Neural cell (in vitro differentiated cells): ENCODE measurements around the gene CFC1. TPM values are rescaled to one million over a fixed set of nuclear protein-coding genes. Genes with fewer than 3 reads are reported as not detected.
"Not testable (repeated sequence)": the region's sequence is repeated elsewhere in the genome, so short reads cannot be mapped to it uniquely, and the experiment has no call there.

Experiments
- H2AFZ ChIP-seq: fragments of 200-600, 300-800 bp; sonication (generic), shearing (Covaris generic); 2 replicates; pipeline ENCODE4 v1.6.0; 2014; ENCODE audit warnings: low read depth, mild to moderate bottlenecking, antibody characterized with exemption, low read length, moderate library complexity
- H3F3A ChIP-seq: fragments of 200-600 bp; shearing (Covaris generic); 2 replicates; pipeline ENCODE4 v1.6.1; 2016; ENCODE audit warnings: mild to moderate bottlenecking, moderate library complexity, mixed read lengths, antibody characterized with exemption, low read length; ENCODE audit not compliant: insufficient read depth, poor library complexity, severe bottlenecking
- H3K27ac ChIP-seq: fragments of 200-600, 300-800 bp; sonication (generic), shearing (Covaris generic); 2 replicates; pipeline ENCODE4 v1.5.1; 2014; ENCODE audit warnings: mild to moderate bottlenecking, low read length, moderate library complexity
- H3K27me3 ChIP-seq: fragments of 300-800, 200-600 bp; sonication (generic), shearing (Covaris generic); 2 replicates; pipeline ENCODE4 v1.6.0; 2014; ENCODE audit warnings: mild to moderate bottlenecking, low read depth, low read length, moderate library complexity; ENCODE audit not compliant: insufficient read depth
- H3K36me3 ChIP-seq: fragments of 300-800, 200-600 bp; sonication (generic), shearing (Covaris generic); 2 replicates; pipeline ENCODE4 v1.5.1; 2014; ENCODE audit warnings: mild to moderate bottlenecking, antibody characterized with exemption, low read length, moderate library complexity; ENCODE audit not compliant: insufficient read depth
- H3K4me2 ChIP-seq: fragments of 300-800, 200-600 bp; sonication (generic), shearing (Covaris generic); 2 replicates; pipeline ENCODE4 v1.6.0; 2014; ENCODE audit warnings: mild to moderate bottlenecking, low read length
- H3K4me3 ChIP-seq: fragments of 300-800, 200-600 bp; sonication (generic), shearing (Covaris generic); 2 replicates; pipeline ENCODE4 v1.5.1; 2014; ENCODE audit warnings: mild to moderate bottlenecking, low read length, moderate library complexity
- H3K79me2 ChIP-seq: fragments of 200-600 bp; shearing (Covaris generic); replicated peaks from 2 replicates; pipeline ENCODE4 v1.6.0; 2014; ENCODE audit warnings: mild to moderate bottlenecking, low read length, moderate library complexity; ENCODE audit not compliant: insufficient read depth
- H3K9ac ChIP-seq: fragments of 300-800, 200-600 bp; sonication (generic), shearing (Covaris generic); 2 replicates; pipeline ENCODE4 v1.6.1; 2016; ENCODE audit warnings: mild to moderate bottlenecking, low read length, mixed read lengths
- H3K9me2 ChIP-seq: fragments of 200-600 bp; shearing (Covaris generic); 2 replicates; pipeline ENCODE4 v1.6.1; 2016; ENCODE audit warnings: mild to moderate bottlenecking, low read length, mixed read lengths; ENCODE audit not compliant: insufficient read depth
- H3K9me3 ChIP-seq: fragments of 200-600, 300-800 bp; sonication (generic), shearing (Covaris generic); 2 replicates; pipeline ENCODE4 v1.6.1; 2016; ENCODE audit warnings: mild to moderate bottlenecking, mixed run types, low read length, moderate library complexity, mixed read lengths
- H4K20me1 ChIP-seq: fragments of 200-600 bp; shearing (Covaris generic); 2 replicates; pipeline ENCODE4 v1.6.1; 2016; ENCODE audit warnings: mild to moderate bottlenecking, mixed run types; ENCODE audit not compliant: insufficient read depth
- polyA plus RNA-seq: library from polyadenylated mRNA; depleted of rRNA; stranded (reverse); fragments of >200 nt; gene quantifications from 2 replicates; pipeline ENCODE4 v1.2.3, GENCODE V29; 2014

CFC1 gene
- polyA plus RNA-seq, 1 donor from 2014 or later: 22.4 TPM

DNA sequence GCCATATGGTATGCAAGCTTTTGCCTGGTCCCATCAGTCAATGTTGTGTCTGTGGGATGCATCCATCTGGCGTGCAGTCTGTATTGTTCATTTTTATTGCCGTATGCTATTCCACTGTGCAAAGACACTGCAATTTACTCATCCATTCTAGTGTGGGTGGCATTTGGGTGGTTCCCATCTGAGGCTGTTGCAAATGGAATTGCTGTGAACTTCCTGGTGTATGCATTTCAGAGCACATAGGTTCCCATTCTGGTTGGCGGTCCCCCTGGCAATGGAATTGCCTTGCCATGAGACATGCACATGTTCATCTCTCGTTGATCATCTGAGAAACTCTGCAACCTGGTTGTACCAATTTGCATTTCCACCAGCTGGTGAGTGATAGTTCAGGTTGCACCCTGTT is 21.8 kb downstream of the CFC1 start:
- not testable (repeated sequence) for H3F3A ChIP-seq, H3K79me2 ChIP-seq, H3K9me3 ChIP-seq, H3K27me3 ChIP-seq, H3K4me3 ChIP-seq, H4K20me1 ChIP-seq, H2AFZ ChIP-seq, H3K36me3 ChIP-seq, H3K4me2 ChIP-seq, H3K27ac ChIP-seq, H3K9ac ChIP-seq, H3K9me2 ChIP-seq

DNA sequence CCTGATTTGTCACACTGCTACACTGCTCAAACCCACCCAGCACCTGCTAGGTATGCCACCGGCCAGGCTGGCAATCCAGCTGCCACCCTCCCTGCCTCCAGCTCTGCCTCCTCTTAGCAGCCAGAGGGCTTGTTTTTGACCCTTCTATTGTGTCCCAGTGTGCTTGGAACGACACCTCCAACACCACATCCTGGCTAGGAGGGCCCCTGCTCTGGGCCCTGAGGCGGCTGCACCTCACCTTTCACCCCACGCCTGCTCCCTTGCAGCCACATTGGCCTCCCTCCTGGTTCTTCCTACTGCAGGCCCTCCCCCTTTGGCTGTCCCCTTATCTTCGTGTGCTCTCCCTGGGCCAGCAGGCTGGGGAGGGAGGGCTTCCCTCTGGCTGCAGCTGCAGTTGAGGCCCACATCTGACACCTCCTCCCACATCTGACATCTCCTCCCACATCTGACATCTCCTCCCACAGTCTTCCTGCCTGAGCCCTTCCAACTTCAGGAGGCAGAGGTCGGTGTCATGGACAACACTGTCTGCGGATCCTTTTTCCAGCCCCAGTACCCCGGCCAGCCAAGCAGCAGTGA is 23.1 kb downstream of the CFC1 start:
- not testable (repeated sequence) for H4K20me1 ChIP-seq, H3K4me3 ChIP-seq, H3F3A ChIP-seq, H3K9ac ChIP-seq, H3K27me3 ChIP-seq, H2AFZ ChIP-seq, H3K9me2 ChIP-seq, H3K79me2 ChIP-seq, H3K36me3 ChIP-seq, H3K27ac ChIP-seq, H3K4me2 ChIP-seq, H3K9me3 ChIP-seq

DNA sequence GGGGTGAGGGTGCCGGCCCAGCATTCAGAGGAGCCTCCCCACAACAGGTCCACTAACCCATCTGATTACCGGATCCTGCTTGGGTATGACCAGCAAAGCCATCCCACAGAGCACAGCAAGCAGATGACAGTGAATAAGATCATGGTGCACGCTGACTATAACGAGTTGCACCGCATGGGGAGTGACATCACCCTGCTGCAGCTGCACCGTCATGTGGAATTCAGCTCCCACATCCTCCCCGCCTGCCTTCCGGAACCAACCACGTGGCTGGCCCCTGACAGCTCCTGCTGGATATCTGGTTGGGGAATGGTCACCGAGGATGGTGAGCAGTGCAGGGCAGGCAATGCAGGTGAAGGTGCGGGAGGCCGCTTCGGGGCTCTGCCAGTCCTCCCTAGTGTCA is 25.1 kb downstream of the CFC1 start:
- H3K9ac ChIP-seq, H3K36me3 ChIP-seq, H3K27me3 ChIP-seq, H4K20me1 ChIP-seq, H3K4me2 ChIP-seq, H2AFZ ChIP-seq, H3K79me2 ChIP-seq, H3K4me3 ChIP-seq, H3K9me2 ChIP-seq, H3K9me3 ChIP-seq, H3F3A ChIP-seq, H3K27ac ChIP-seq: not testable (repeated sequence)

DNA sequence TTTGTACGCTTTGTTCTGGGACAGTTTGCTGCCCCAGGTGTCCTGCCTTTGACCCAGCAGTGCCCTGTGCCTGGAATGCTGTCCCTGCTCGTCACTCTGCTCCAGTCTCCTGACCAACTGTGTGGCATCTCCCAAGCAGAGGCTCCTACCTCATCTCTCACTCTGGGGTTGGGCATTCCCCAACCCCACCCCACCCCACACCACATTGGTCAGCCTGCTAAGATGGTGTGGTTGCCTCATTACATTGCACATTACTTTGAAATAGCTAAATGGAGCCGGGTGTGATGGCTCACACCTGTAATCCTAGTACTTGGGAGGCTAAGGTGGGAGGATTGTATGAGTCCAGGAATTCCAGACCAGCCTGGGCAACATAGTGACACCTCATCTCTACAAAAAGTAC is 27.4 kb downstream of the CFC1 start:
- not testable (repeated sequence) for H3K27me3 ChIP-seq, H3K79me2 ChIP-seq, H3F3A ChIP-seq, H3K4me2 ChIP-seq, H4K20me1 ChIP-seq, H3K36me3 ChIP-seq, H3K9ac ChIP-seq, H2AFZ ChIP-seq, H3K9me2 ChIP-seq, H3K9me3 ChIP-seq, H3K27ac ChIP-seq, H3K4me3 ChIP-seq

DNA sequence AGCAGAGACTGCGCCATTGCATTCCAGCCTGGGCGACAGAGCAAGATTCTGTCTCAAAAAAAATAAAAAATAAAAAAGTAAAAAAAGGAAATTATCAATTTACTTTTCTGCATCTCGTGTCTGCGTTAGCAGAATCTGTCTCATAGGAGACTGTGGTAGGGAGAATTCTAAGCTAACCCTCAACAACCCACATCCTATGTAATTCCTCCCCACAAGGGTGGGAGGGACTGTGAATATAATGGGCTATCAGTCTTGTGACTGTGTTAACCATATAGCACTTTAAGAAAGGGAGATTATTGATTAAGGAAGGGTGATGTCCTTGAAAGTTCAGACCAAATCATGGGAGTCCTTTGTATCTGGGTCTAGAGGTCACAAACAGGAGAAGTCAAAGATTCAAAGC is 33.2 kb downstream of the CFC1 start:
- H2AFZ ChIP-seq, H3K9me3 ChIP-seq, H3K27ac ChIP-seq, H3K27me3 ChIP-seq, H3K9ac ChIP-seq, H3K36me3 ChIP-seq, H3K9me2 ChIP-seq, H3K79me2 ChIP-seq, H4K20me1 ChIP-seq, H3K4me2 ChIP-seq, H3F3A ChIP-seq, H3K4me3 ChIP-seq: not testable (repeated sequence)

DNA sequence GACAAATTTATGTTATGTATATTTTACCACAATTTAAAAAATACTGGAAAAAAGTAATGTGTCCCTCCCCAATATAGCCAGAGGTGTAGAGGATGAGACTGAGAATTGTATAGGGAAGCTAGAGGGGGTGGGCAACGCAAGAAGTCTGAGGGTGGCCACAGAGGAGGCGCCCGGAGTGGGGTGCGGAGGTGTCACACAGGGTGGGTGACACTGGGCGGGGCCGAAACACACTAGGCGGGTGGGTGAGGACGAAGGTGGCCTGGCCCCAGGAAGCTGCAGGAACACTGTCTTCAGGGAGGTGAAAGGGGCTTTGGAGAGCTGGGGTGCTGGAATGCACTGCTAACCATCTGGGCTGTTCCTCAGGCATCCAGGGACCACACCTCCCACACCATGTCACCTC is 42.9 kb downstream of the CFC1 start:
- H3K79me2 ChIP-seq, H4K20me1 ChIP-seq, H3F3A ChIP-seq, H3K9me2 ChIP-seq, H3K36me3 ChIP-seq, H2AFZ ChIP-seq, H3K27ac ChIP-seq, H3K27me3 ChIP-seq, H3K9me3 ChIP-seq, H3K4me3 ChIP-seq, H3K9ac ChIP-seq, H3K4me2 ChIP-seq: not testable (repeated sequence)

DNA sequence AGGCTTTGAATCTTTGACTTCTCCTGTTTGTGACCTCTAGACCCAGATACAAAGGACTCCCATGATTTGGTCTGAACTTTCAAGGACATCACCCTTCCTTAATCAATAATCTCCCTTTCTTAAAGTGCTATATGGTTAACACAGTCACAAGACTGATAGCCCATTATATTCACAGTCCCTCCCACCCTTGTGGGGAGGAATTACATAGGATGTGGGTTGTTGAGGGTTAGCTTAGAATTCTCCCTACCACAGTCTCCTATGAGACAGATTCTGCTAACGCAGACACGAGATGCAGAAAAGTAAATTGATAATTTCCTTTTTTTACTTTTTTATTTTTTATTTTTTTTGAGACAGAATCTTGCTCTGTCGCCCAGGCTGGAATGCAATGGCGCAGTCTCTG is 45.2 kb downstream of the CFC1 start:
- not testable (repeated sequence) for H3K9ac ChIP-seq, H3K79me2 ChIP-seq, H3K27ac ChIP-seq

DNA sequence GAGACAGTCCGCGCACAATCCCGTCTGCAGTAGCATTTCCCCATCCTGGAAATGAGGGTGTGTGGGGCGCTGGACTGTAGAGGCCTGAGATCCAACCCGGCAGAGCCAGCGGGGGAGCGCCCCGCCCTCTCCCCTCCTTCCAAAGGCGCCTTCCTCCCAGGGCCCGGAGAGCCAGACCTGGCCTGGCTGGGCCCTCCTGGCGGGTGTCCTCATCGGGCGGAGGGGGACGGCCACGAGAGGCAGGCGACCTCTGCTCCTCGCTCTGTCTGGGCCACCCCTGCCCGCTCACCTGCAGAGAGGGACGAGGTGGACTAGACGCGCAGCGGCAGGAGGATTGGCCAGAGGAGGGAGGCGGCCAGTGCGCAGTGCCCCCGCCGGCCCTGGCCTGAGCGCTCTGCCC is 49.9 kb downstream of the CFC1 start:
- not testable (repeated sequence) for H3K9me2 ChIP-seq, H3K27ac ChIP-seq, H3K36me3 ChIP-seq, H3K9ac ChIP-seq, H3K27me3 ChIP-seq, H3K79me2 ChIP-seq, H3K9me3 ChIP-seq, H3F3A ChIP-seq, H3K4me2 ChIP-seq, H2AFZ ChIP-seq, H4K20me1 ChIP-seq, H3K4me3 ChIP-seq

More for the DNA sequence above, 45.2 kb downstream of the CFC1 start:
- not testable (repeated sequence) for H3K9me3 ChIP-seq, H3K9me2 ChIP-seq, H3K4me2 ChIP-seq, H3F3A ChIP-seq, H2AFZ ChIP-seq, H3K4me3 ChIP-seq, H4K20me1 ChIP-seq, H3K36me3 ChIP-seq, H3K27me3 ChIP-seq
